HCT116 (cell line): ENCODE measurements around the gene ERBB3. TPM values are rescaled to one million over a fixed set of nuclear protein-coding genes. Genes with fewer than 3 reads are reported as not detected.
A peak's percentile ranks its signal among the peaks of the same experiment; 100 is the strongest.

Source experiments
- ATAC-seq: fragments of 200-7000 bp; cut with Tn5 transposase; 2 replicates; pipeline ENCODE4 v1.9.1; 2020; ENCODE audit warnings: mild to moderate bottlenecking, moderate library complexity
- BruUV-seq: library from RNA; stranded (reverse); fragments of 400-500 nt; replicated peaks from 2 replicates; lab custom pipeline; 2021; lab: Mats Ljungman, UMichigan
- CTCF ChIA-PET: fragments of 300-600 bp; sonication (Branson Sonifier 250); formaldehyde crosslinking; loops from one replicate; lab custom pipeline; 2021; ENCODE audit warnings: antibody characterized with exemption; lab: Charles Lee
- POLR2A ChIA-PET: fragments of 300-600, 350-600 bp; sonication (Branson Sonifier 250); formaldehyde crosslinking; loops from one replicate; lab custom pipeline; 2021; ENCODE audit warnings: antibody characterized with exemption; lab: Charles Lee
- RAD21 ChIA-PET, 2 experiments: fragments of 300-600 bp; sonication (Branson Sonifier 250); formaldehyde crosslinking; loops; one replicate each; lab custom pipeline; 2023; ENCODE audit warnings: low total read pairs in 2 of 2; ENCODE audit not compliant: uncharacterized antibody in 2 of 2, unreplicated experiment in 2 of 2, low non-redundant PET in 1 of 2; lab: Charles Lee
- DNase-seq: peaks from one replicate; pipeline ENCODE4 v3.0.0-alpha.2; 2010; ENCODE audit warnings: low read depth, low spot score
- H2AFZ ChIP-seq: fragments of 200-600 bp; shearing (Covaris generic), sonication (generic); 2 replicates; pipeline ENCODE4 v1.6.1; 2017; ENCODE audit warnings: low read depth, mixed run types, mixed read lengths, antibody characterized with exemption, low read length; ENCODE audit not compliant: poor library complexity, severe bottlenecking
- H3K27ac ChIP-seq: 2 replicates; pipeline ENCODE4 v1.5.1; 2012; ENCODE audit warnings: low read depth, low read length
- H3K27me3 ChIP-seq: fragments of 200-600 bp; sonication (generic); 2 replicates; pipeline ENCODE4 v1.6.1; 2016; ENCODE audit warnings: mixed run types, low read length, mixed read lengths; ENCODE audit not compliant: insufficient read depth
- H3K36me3 ChIP-seq, 2 experiments: fragments of 200-500 bp in 1 of 2; fragments of 200-600 bp in 1 of 2; sonication (Bioruptor generic) in 1 of 2; sonication (generic) in 1 of 2; 2 replicates each; pipeline versions ENCODE4 v1.5.1 to v1.6.1; 2014 to 2016; ENCODE audit warnings: low read length in 2 of 2, inconsistent platforms in 1 of 2, mixed read lengths in 1 of 2, mixed run types in 1 of 2; ENCODE audit not compliant: insufficient read depth in 2 of 2, control insufficient read depth in 1 of 2
- H3K4me1 ChIP-seq, 2 experiments: fragments of 200-600 bp in 1 of 2; sonication (generic) in 1 of 2; 2 replicates each; pipeline versions ENCODE4 v1.5.1 to v1.6.1; 2012 to 2017; ENCODE audit warnings: low read length in 2 of 2, inconsistent platforms in 1 of 2, mild to moderate bottlenecking in 1 of 2, mixed read lengths in 1 of 2, mixed run types in 1 of 2, moderate library complexity in 1 of 2; ENCODE audit not compliant: insufficient read depth in 2 of 2, control insufficient read depth in 1 of 2
- H3K4me2 ChIP-seq: fragments of 200-600 bp; sonication (generic); 2 replicates; pipeline ENCODE4 v1.6.1; 2017; ENCODE audit warnings: mixed run types, low read length, mixed read lengths
- H3K4me3 ChIP-seq, 2 experiments: fragments of 200-600 bp in 1 of 2; sonication (generic) in 1 of 2; replicated peaks in 1 of 2; 2 replicates each; pipeline ENCODE4 v1.5.1; 2011 to 2016; ENCODE audit warnings: low read length in 2 of 2, control low read depth in 1 of 2, low read depth in 1 of 2, mild to moderate bottlenecking in 1 of 2, mixed read lengths in 1 of 2, mixed run types in 1 of 2
- H3K79me2 ChIP-seq: fragments of 200-600 bp; sonication (generic); 2 replicates; pipeline ENCODE4 v1.6.1; 2017; ENCODE audit warnings: mild to moderate bottlenecking, mixed run types, low read length, moderate library complexity, mixed read lengths; ENCODE audit not compliant: insufficient read depth
- H3K9ac ChIP-seq: fragments of 200-600 bp; sonication (generic); 2 replicates; pipeline ENCODE4 v1.6.1; 2016; ENCODE audit warnings: low read length, mixed read lengths
- H3K9me2 ChIP-seq: fragments of 200-600 bp; sonication (generic), shearing (Covaris generic); 2 replicates; pipeline ENCODE4 v1.6.1; 2017; ENCODE audit warnings: mixed run types, mild to moderate bottlenecking, moderate library complexity; ENCODE audit not compliant: insufficient read depth
- H3K9me3 ChIP-seq, 2 experiments: fragments of 200-500 bp in 1 of 2; fragments of 200-600 bp in 1 of 2; sonication (Bioruptor generic) in 1 of 2; sonication (generic) in 1 of 2; 2 replicates each; pipeline ENCODE4 v1.6.1; 2014 to 2017; ENCODE audit warnings: low read length in 2 of 2, mixed read lengths in 2 of 2, inconsistent platforms in 1 of 2, low read depth in 1 of 2, mild to moderate bottlenecking in 1 of 2, mixed run types in 1 of 2, moderate library complexity in 1 of 2; ENCODE audit not compliant: control insufficient read depth in 1 of 2, insufficient read depth in 1 of 2
- H4K20me1 ChIP-seq: fragments of 200-600 bp; sonication (generic), shearing (Covaris generic); 2 replicates; pipeline ENCODE4 v1.6.1; 2017; ENCODE audit warnings: mixed run types, mild to moderate bottlenecking, moderate library complexity; ENCODE audit not compliant: insufficient read depth
- CEBPB ChIP-seq: IDR thresholded peaks from 2 replicates; pipeline ENCODE4 v1.6.1; 2012; ENCODE audit warnings: low read depth
- FOSL1 ChIP-seq: IDR thresholded peaks from 2 replicates; pipeline ENCODE4 v1.6.1; 2012; ENCODE audit warnings: low read depth
- MAX ChIP-seq: IDR thresholded peaks from 2 replicates; pipeline ENCODE4 v1.6.1; 2012
- POLR2A ChIP-seq: IDR thresholded peaks from 2 replicates; pipeline ENCODE4 v1.7.0; 2011; ENCODE audit warnings: borderline replicate concordance; ENCODE audit not compliant: insufficient read depth, insufficient read length; ENCODE audit errors: extremely low read depth
- SP1 ChIP-seq: IDR thresholded peaks from 2 replicates; pipeline ENCODE4 v1.6.1; 2012; ENCODE audit warnings: low read depth
- intact Hi-C: fragments of 100-400 bp; cut with micrococcal nuclease; formaldehyde crosslinking; loops from 2 replicates; pipeline ENCODE4 v1.10.0; 2022
- total RNA-seq: library from RNA; stranded (reverse); gene quantifications from one replicate; pipeline ENCODE4 v1.2.1, GENCODE V29; 2021; ENCODE audit not compliant: unreplicated experiment

Gene ERBB3
- total RNA-seq, 1 experiment from 2014 or later, result 39.7 TPM

- H3K9me2 ChIP-seq, result no peaks in the 10 kb centered on the region
- H3K36me3 ChIP-seq, result peaks cover 14 to 26% of the 10 kb centered on the region in 2 experiments; a peak in 3 of 4 replicates
- ChIA-PET CTCF (interaction anchor here (0.8 to 1.8 kb wide), 2 partner anchors 11 to 44 kb away, joined by 7 to 13 read pairs; partner anchors contain the start of gene SUOX), POLR2A (interaction anchor here (0.6 to 1.5 kb wide), 2 partner anchors 32 to 44 kb away, joined by 3 to 5 read pairs; no protein-coding TSS in a partner anchor), RAD21 (interaction anchor here in 1 of 2 experiments (1.6 to 1.7 kb wide), 2 partner anchors 44 to 302 kb away, joined by 3 read pairs; no protein-coding TSS in a partner anchor)
- peaks cover 14% of the 10 kb centered on the region; the same call in 1 of the 2 replicates for H4K20me1 ChIP-seq
- H2AFZ ChIP-seq, result no peak overlapping the region
- H3K4me3 ChIP-seq, result peak overlapping the region in 1 of 2 experiments; percentile 99; a peak in 1 of 4 replicates
- H3K4me2 ChIP-seq, result peak overlapping the region; percentile 81
- no peaks in the 10 kb centered on the region for H3K9me3 ChIP-seq
- peak overlapping the region; percentile 90 for H3K27ac ChIP-seq
- H3K79me2 ChIP-seq, result peaks cover 23% of the 10 kb centered on the region
- ATAC-seq (no peak), DNase-seq (no peak)
- BruUV-seq, result no TSS peak
- peaks cover 16 to 30% of the 10 kb centered on the region in 2 experiments for H3K4me1 ChIP-seq
- no peaks in the 10 kb centered on the region for H3K27me3 ChIP-seq
- no peak for TF ChIP-seq CEBPB
- no peak for TF ChIP-seq SP1
- no peak for TF ChIP-seq FOSL1
- intact Hi-C loops, result loop anchor here (2.0 to 5.0 kb wide), 2 partner anchors 108 to 223 kb away; partner anchors contain the start of genes DGKA and SARNP
- H3K9ac ChIP-seq, result peak overlapping the region; percentile 57
Observed at GRCh38 chr12:56040151-56040550, 39.8 kb upstream of the ERBB3 start.

- RAD21 ChIA-PET, result interaction anchor here in 1 of 2 experiments (1.6 kb wide), 1 partner anchor 45 kb away, joined by 3 read pairs; no protein-coding TSS in a partner anchor
- peak overlapping the region; percentile 50 to 99 for H3K4me3 ChIP-seq
- peak overlapping the region; percentile 81 for H3K4me2 ChIP-seq
- H3K79me2 ChIP-seq, result peaks cover 23% of the 10 kb centered on the region
- BruUV-seq, result TSS peak; percentile 92
- no peak for DNase-seq
- no peak overlapping the region for H2AFZ ChIP-seq
- no peaks in the 10 kb centered on the region for H3K9me2 ChIP-seq
- no peaks in the 10 kb centered on the region for H3K9me3 ChIP-seq
- peak overlapping the region; percentile 90 for H3K27ac ChIP-seq
- ATAC-seq, result peak; percentile 59
- intact Hi-C loops, result loop anchor here (1.0 to 5.0 kb wide), 4 partner anchors 45 to 302 kb away; partner anchors contain the start of genes DGKA and SARNP
- H3K27me3 ChIP-seq, result no peaks in the 10 kb centered on the region
- TF ChIP-seq POLR2A, result peak; percentile 23
- TF ChIP-seq MAX, result no peak
- peaks cover 14% of the 10 kb centered on the region; the same call in 1 of the 2 replicates for H4K20me1 ChIP-seq
- peaks cover 16 to 31% of the 10 kb centered on the region in 2 experiments for H3K4me1 ChIP-seq
- peaks cover 14 to 31% of the 10 kb centered on the region in 2 experiments; a peak in 3 of 4 replicates for H3K36me3 ChIP-seq
- POLR2A ChIA-PET, result interaction anchor here (0.8 to 1.5 kb wide), 2 partner anchors 45 to 67 kb away, joined by 3 to 4 read pairs; partner anchors contain the start of gene RAB5B
- H3K9ac ChIP-seq, result peak overlapping the region; percentile 57
- CTCF ChIA-PET, result interaction anchor here (0.8 to 1.8 kb wide), 2 partner anchors 11 to 45 kb away, joined by 7 to 13 read pairs; partner anchors contain the start of gene SUOX
Observed at GRCh38 chr12:56040963-56041551, 38.9 kb upstream of the ERBB3 start.
